ENCODE results near the gene COMMD1. TPM values are rescaled to one million over a fixed set of nuclear protein-coding genes. Genes with fewer than 3 reads are reported as not detected.

Gene COMMD1
- total and polyA plus RNA-seq, 4 experiments from 2014 or later = 16.7 to 63.9 (median 34.2) TPM

DNA sequence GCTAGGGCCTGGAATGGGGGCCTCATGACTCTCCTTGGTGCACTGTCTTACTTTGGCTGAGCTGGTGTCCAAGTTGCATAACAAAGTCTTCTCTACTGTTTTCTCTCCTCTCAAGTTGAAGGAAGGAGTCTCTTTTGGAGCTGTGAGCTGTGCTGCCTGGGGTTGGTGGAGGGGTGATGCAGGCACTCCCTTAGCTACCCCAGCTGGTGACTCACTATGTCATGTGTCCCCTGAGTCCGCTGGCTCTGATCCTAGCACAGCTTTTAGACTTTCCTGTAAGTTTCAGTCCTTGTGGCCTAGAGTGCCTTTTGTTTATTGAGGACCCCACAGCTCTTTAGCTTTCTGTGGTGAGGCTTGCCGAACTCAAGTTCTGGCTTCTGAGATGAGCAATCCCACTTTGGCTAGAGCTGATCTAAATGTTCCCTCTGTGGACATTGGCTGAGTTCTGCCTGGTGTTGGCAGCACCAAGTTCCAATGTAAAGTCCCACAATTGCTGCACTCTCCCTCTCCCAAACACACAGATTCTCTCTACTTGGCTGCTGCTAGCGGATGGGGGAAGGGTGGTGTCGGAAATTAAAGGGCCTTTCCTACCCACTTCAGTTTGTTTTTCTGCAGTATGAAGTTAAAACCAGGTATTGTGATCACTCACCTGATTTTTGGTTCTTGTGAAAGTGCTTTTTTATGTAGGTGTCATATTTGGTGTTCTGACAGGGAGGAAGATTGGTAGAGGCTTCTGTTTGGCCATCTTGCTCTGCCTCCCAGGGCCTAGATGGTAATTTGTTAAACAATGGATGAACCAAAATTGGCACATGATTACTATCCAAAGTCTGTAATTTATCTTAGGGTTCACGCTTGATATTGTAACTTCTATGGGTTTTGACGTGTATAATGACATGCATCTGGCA, 83.2 kb downstream of the COMMD1 start:
- Mint-ChIP-seq H3K27me3 (no peaks in the 10 kb centered on the region), H3K4me3 (no peak overlapping the region), H3K9me3 (peaks cover 0 to 4% (median 0%) of the 10 kb centered on the region in 8 donors), H3K27ac (peak overlapping the region in 2 of 7 donors; percentile 70 to 73), H3K36me3 (peaks cover 4 to 9% of the 10 kb centered on the region in 2 donors), H3K4me1 (peaks cover 0 to 10% (median 5%) of the 10 kb centered on the region in 4 donors)
- POLR2A ChIA-PET (ENCODE audit: partially characterized antibody) = no interaction called here
- DNase-seq = no peak
- intact Hi-C loops (cut with micrococcal nuclease) = no loop called here
- H3K36me3 ChIP-seq (ENCODE audit: insufficient read depth, low read length) = no peaks in the 10 kb centered on the region
- no peak overlapping the region for H3K4me3 ChIP-seq (ENCODE audit: low read length in 2 of 2)
- H3K27ac ChIP-seq (ENCODE audit: low read depth, low read length) = no peak overlapping the region
- no peaks in the 10 kb centered on the region for H3K4me1 ChIP-seq (ENCODE audit: insufficient read depth, low read length)
- H3K9me3 ChIP-seq (ENCODE audit: control insufficient read depth in 1 of 2, low read length in 2 of 2) = no peaks in the 10 kb centered on the region
- H3K27me3 ChIP-seq (ENCODE audit: insufficient read depth, low read length) = no peaks in the 10 kb centered on the region
- CTCF ChIA-PET (ENCODE audit: partially characterized antibody) = no interaction called here

DNA sequence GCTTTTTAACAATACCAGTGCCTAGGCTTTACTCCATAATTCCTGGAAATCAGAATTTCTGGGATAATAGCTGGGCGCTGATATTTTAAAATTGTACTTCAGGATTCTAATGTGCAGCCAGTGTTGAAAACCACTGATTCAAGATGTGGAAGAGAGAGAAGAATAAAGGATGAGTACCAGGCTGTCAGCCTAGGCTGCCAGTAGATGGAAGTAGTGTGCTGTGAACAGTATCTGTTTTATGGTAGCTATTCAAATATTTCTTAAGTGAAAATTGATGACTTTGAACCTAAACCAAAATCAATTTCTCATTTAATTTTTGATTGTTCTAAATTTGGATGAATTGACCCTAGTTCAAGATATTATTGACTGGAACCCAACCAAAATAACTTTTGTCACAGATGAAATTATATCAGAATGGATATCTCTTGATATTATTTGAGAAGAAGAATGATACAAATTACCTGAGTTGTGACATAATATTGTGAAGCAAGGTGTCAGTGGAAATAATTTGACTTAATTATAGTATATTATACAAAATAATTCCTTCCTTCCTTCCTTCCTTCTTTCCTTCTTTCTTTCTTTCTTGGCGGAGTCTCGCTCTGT, 88.0 kb downstream of the COMMD1 start:
- intact Hi-C loops (cut with micrococcal nuclease) = loop anchor here (1.0 kb wide), 1 partner anchor 419 kb away; no protein-coding TSS in a partner anchor
- H3K36me3 Mint-ChIP-seq = peaks cover under 1% of the 10 kb centered on the region in 2 donors

GRCh38 chr2:61994531-61994930, 89.1 kb downstream of the COMMD1 start:
- no peaks in the 10 kb centered on the region for H3K36me3 ChIP-seq (ENCODE audit: insufficient read depth, low read length)
- Mint-ChIP-seq H3K27ac (peak overlapping the region in 2 of 7 donors; percentile 62 to 67), H3K9me3 (no peaks in the 10 kb centered on the region), H3K27me3 (no peaks in the 10 kb centered on the region), H3K36me3 (no peaks in the 10 kb centered on the region), H3K4me3 (no peak overlapping the region), H3K4me1 (peaks cover 0 to 6% (median 3%) of the 10 kb centered on the region in 4 donors)
- H3K4me1 ChIP-seq (ENCODE audit: insufficient read depth, low read length) = no peaks in the 10 kb centered on the region
- no peak for DNase-seq
- CTCF ChIA-PET (ENCODE audit: partially characterized antibody) = interaction anchor here (0.9 to 1.1 kb wide), 2 partner anchors 416 to 419 kb away, joined by 3 to 4 read pairs; no protein-coding TSS in a partner anchor
- no peaks in the 10 kb centered on the region for H3K27me3 ChIP-seq (ENCODE audit: insufficient read depth, low read length)
- no peak overlapping the region for H3K4me3 ChIP-seq (ENCODE audit: low read length in 2 of 2)
- intact Hi-C loops (cut with micrococcal nuclease) = no loop called here
- H3K27ac ChIP-seq (ENCODE audit: low read depth, low read length) = no peak overlapping the region
- POLR2A ChIA-PET (ENCODE audit: partially characterized antibody) = no interaction called here
- no peaks in the 10 kb centered on the region for H3K9me3 ChIP-seq (ENCODE audit: control insufficient read depth in 1 of 2, low read length in 2 of 2)

More for the DNA sequence above, 88.0 kb downstream of the COMMD1 start:
- no peaks in the 10 kb centered on the region for H3K36me3 ChIP-seq (ENCODE audit: insufficient read depth, low read length)
- ChIA-PET CTCF (ENCODE audit: partially characterized antibody) (interaction anchor here (0.9 to 2.0 kb wide), 2 partner anchors 416 to 419 kb away, joined by 4 to 19 read pairs; no protein-coding TSS in a partner anchor), POLR2A (ENCODE audit: partially characterized antibody) (interaction anchor here (0.7 kb wide), 1 partner anchor 362 kb away, joined by 5 read pairs; no protein-coding TSS in a partner anchor)
- H3K9me3 ChIP-seq (ENCODE audit: control insufficient read depth in 1 of 2, low read length in 2 of 2) = no peaks in the 10 kb centered on the region
- Mint-ChIP-seq H3K4me1 (peaks cover 0 to 7% (median 4%) of the 10 kb centered on the region in 4 donors), H3K4me3 (no peak overlapping the region), H3K27me3 (no peaks in the 10 kb centered on the region), H3K9me3 (no peaks in the 10 kb centered on the region), H3K27ac (peak overlapping the region in 2 of 7 donors; percentile 12 to 65)
- H3K27me3 ChIP-seq (ENCODE audit: insufficient read depth, low read length) = no peaks in the 10 kb centered on the region
- H3K4me3 ChIP-seq (ENCODE audit: low read length in 2 of 2) = no peak overlapping the region
- H3K27ac ChIP-seq (ENCODE audit: low read depth, low read length) = no peak overlapping the region
- peak in 2 of 5 donors; percentile 6 to 8 for DNase-seq
- no peaks in the 10 kb centered on the region for H3K4me1 ChIP-seq (ENCODE audit: insufficient read depth, low read length)

DNA sequence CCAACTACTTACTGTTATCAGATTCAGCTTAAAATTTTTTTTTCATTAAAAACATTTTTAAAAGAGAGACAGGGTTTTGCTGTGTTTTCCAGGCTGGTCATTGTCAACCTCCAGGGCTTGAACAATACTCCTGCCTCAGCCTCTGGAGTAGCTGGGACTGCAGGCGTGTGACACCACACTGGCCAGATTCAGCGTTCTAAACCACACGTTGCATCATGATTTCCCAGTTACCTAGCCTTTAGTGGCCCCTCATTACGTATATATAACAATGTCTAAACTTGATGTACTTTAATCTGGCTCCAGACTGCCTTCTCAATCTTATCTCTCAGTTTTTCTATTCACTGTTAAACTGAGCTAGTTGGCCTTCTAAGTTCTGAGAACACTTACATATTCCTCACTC, 89.6 kb downstream of the COMMD1 start:
- Histone ChIP-seq H3K9me3 (ENCODE audit: control insufficient read depth in 1 of 2, low read length in 2 of 2) (no peaks in the 10 kb centered on the region), H3K27me3 (ENCODE audit: insufficient read depth, low read length) (no peaks in the 10 kb centered on the region), H3K36me3 (ENCODE audit: insufficient read depth, low read length) (no peaks in the 10 kb centered on the region), H3K4me1 (ENCODE audit: insufficient read depth, low read length) (no peaks in the 10 kb centered on the region), H3K27ac (ENCODE audit: low read depth, low read length) (no peak overlapping the region), H3K4me3 (ENCODE audit: low read length in 2 of 2) (no peak overlapping the region)
- no peaks in the 10 kb centered on the region for H3K36me3 Mint-ChIP-seq
- peaks cover 0 to 6% (median 3%) of the 10 kb centered on the region in 4 donors for H3K4me1 Mint-ChIP-seq
- DNase-seq = no peak
- intact Hi-C loops (cut with micrococcal nuclease) = no loop called here
- H3K4me3 Mint-ChIP-seq = no peak overlapping the region
- no peaks in the 10 kb centered on the region for H3K9me3 Mint-ChIP-seq
- POLR2A ChIA-PET (ENCODE audit: partially characterized antibody) = no interaction called here
- CTCF ChIA-PET (ENCODE audit: partially characterized antibody) = interaction anchor here (0.9 to 1.1 kb wide), 2 partner anchors 416 to 418 kb away, joined by 3 to 4 read pairs; no protein-coding TSS in a partner anchor
- no peaks in the 10 kb centered on the region for H3K27me3 Mint-ChIP-seq
- H3K27ac Mint-ChIP-seq = no peak overlapping the region

GRCh38 chr2:61995515-61995914, 90.0 kb downstream of the COMMD1 start:
- intact Hi-C loops (cut with micrococcal nuclease) = no loop called here
- no peaks in the 10 kb centered on the region for H3K27me3 ChIP-seq (ENCODE audit: insufficient read depth, low read length)
- H3K36me3 ChIP-seq (ENCODE audit: insufficient read depth, low read length) = no peaks in the 10 kb centered on the region
- no peak overlapping the region for H3K27ac ChIP-seq (ENCODE audit: low read depth, low read length)
- H3K4me3 ChIP-seq (ENCODE audit: low read length in 2 of 2) = no peak overlapping the region
- Mint-ChIP-seq H3K4me3 (no peak overlapping the region), H3K27ac (no peak overlapping the region), H3K36me3 (no peaks in the 10 kb centered on the region), H3K4me1 (peaks cover 0 to 6% (median 3%) of the 10 kb centered on the region in 4 donors), H3K9me3 (no peaks in the 10 kb centered on the region), H3K27me3 (no peaks in the 10 kb centered on the region)
- no peaks in the 10 kb centered on the region for H3K9me3 ChIP-seq (ENCODE audit: control insufficient read depth in 1 of 2, low read length in 2 of 2)
- no peak for DNase-seq
- CTCF ChIA-PET (ENCODE audit: partially characterized antibody) = interaction anchor here (0.9 to 1.1 kb wide), 2 partner anchors 415 to 418 kb away, joined by 3 to 4 read pairs; no protein-coding TSS in a partner anchor
- H3K4me1 ChIP-seq (ENCODE audit: insufficient read depth, low read length) = no peaks in the 10 kb centered on the region
- POLR2A ChIA-PET (ENCODE audit: partially characterized antibody) = no interaction called here

- Mint-ChIP-seq H3K4me1 (peaks cover 0 to 4% (median 1%) of the 10 kb centered on the region in 4 donors), H3K27me3 (no peaks in the 10 kb centered on the region), H3K36me3 (peaks cover 6 to 9% of the 10 kb centered on the region in 2 donors), H3K4me3 (no peak overlapping the region), H3K9me3 (no peaks in the 10 kb centered on the region), H3K27ac (no peak overlapping the region)
- Histone ChIP-seq H3K9me3 (ENCODE audit: control insufficient read depth in 1 of 2, low read length in 2 of 2) (no peaks in the 10 kb centered on the region), H3K27ac (ENCODE audit: low read depth, low read length) (no peak overlapping the region), H3K27me3 (ENCODE audit: insufficient read depth, low read length) (no peaks in the 10 kb centered on the region), H3K36me3 (ENCODE audit: insufficient read depth, low read length) (peaks cover 7% of the 10 kb centered on the region), H3K4me1 (ENCODE audit: insufficient read depth, low read length) (no peaks in the 10 kb centered on the region), H3K4me3 (ENCODE audit: low read length in 2 of 2) (no peak overlapping the region)
- POLR2A ChIA-PET (ENCODE audit: partially characterized antibody) = no interaction called here
- no peak for DNase-seq
- intact Hi-C loops (cut with micrococcal nuclease) = no loop called here
- CTCF ChIA-PET (ENCODE audit: partially characterized antibody) = no interaction called here
Measured at GRCh38 chr2:61998426-61998825, 93.0 kb downstream of the COMMD1 start.

DNA sequence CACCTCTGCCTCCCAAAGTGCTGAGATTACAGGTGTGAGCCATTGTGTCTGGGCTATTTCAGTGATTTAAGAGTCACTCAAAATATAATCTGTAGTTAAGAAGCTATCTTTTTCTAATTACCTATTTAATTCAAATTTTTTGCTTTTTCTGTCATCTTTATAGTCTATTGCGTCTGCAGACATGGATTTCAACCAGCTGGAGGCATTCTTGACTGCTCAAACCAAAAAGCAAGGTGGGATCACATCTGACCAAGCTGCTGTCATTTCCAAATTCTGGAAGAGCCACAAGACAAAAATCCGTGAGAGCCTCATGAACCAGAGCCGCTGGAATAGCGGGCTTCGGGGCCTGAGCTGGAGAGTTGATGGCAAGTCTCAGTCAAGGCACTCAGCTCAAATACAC, 95.1 kb downstream of the COMMD1 start:
- intact Hi-C loops (cut with micrococcal nuclease) = no loop called here
- Histone ChIP-seq H3K4me3 (ENCODE audit: low read length in 2 of 2) (no peak overlapping the region), H3K9me3 (ENCODE audit: control insufficient read depth in 1 of 2, low read length in 2 of 2) (no peaks in the 10 kb centered on the region), H3K36me3 (ENCODE audit: insufficient read depth, low read length) (peaks cover 7% of the 10 kb centered on the region), H3K27ac (ENCODE audit: low read depth, low read length) (no peak overlapping the region), H3K27me3 (ENCODE audit: insufficient read depth, low read length) (no peaks in the 10 kb centered on the region), H3K4me1 (ENCODE audit: insufficient read depth, low read length) (no peaks in the 10 kb centered on the region)
- no peaks in the 10 kb centered on the region for H3K27me3 Mint-ChIP-seq
- peaks cover 17 to 21% of the 10 kb centered on the region in 2 donors for H3K36me3 Mint-ChIP-seq
- no peak for DNase-seq
- POLR2A ChIA-PET (ENCODE audit: partially characterized antibody) = no interaction called here
- H3K4me3 Mint-ChIP-seq = no peak overlapping the region
- H3K27ac Mint-ChIP-seq = no peak overlapping the region
- H3K9me3 Mint-ChIP-seq = no peaks in the 10 kb centered on the region
- CTCF ChIA-PET (ENCODE audit: partially characterized antibody) = no interaction called here
- peaks cover 0 to 4% (median 1%) of the 10 kb centered on the region in 4 donors for H3K4me1 Mint-ChIP-seq

All from CD4-positive, alpha-beta memory T cell (primary cell).